ENCODE measurements around the gene DLG2.

DLG2 gene

GRCh38 chr11:84524422-84525051, 1102.6 kb downstream of the DLG2 start:
- TF ChIP-seq EGR1 (IDR thresholded peaks at IDR 0.05) = no peak
- TF ChIP-seq CEBPB (IDR thresholded peaks at IDR 0.05) = no peak
- no peak for TF ChIP-seq FOXM1 (IDR thresholded peaks at IDR 0.05; ENCODE audit: borderline replicate concordance, low read depth)
- TF ChIP-seq RAD21 (IDR thresholded peaks at IDR 0.05; ENCODE audit: low read depth) = no peak
- TF ChIP-seq NFIC (IDR thresholded peaks at IDR 0.05) = no peak
- TF ChIP-seq REST (IDR thresholded peaks at IDR 0.05; ENCODE audit: low read depth) = no peak
- TF ChIP-seq YY1 (IDR thresholded peaks at IDR 0.05; ENCODE audit: low read depth) = no peak

- no peak for TF ChIP-seq YY1 (IDR thresholded peaks at IDR 0.05; ENCODE audit: low read depth)
- TF ChIP-seq EP300 (IDR thresholded peaks at IDR 0.05; ENCODE audit: borderline replicate concordance) = no peak
- no peak for TF ChIP-seq REST (IDR thresholded peaks at IDR 0.05; ENCODE audit: low read depth)
- no peak for TF ChIP-seq NFIC (IDR thresholded peaks at IDR 0.05)
- TF ChIP-seq EGR1 (IDR thresholded peaks at IDR 0.05) = no peak
- TF ChIP-seq ZBTB7A (IDR thresholded peaks at IDR 0.05; ENCODE audit: low read depth) = no peak
- no peak for TF ChIP-seq TAF1 (IDR thresholded peaks at IDR 0.05; ENCODE audit: low read depth)
- TF ChIP-seq FOXM1 (IDR thresholded peaks at IDR 0.05; ENCODE audit: borderline replicate concordance, low read depth) = no peak
These were observed 1104.8 kb downstream of the DLG2 start for GRCh38 chr11:84522331-84522730.

- TF ChIP-seq FOXM1 (IDR thresholded peaks at IDR 0.05; ENCODE audit: borderline replicate concordance, low read depth) = no peak
These were observed 1108.4 kb downstream of the DLG2 start for GRCh38 chr11:84518631-84519183.

- TF ChIP-seq ZBTB7A (IDR thresholded peaks at IDR 0.05; ENCODE audit: low read depth) (no peak), YY1 (IDR thresholded peaks at IDR 0.05; ENCODE audit: low read depth) (no peak), TAF1 (IDR thresholded peaks at IDR 0.05; ENCODE audit: low read depth) (no peak), MAX (IDR thresholded peaks at IDR 0.05) (no peak), NFIC (IDR thresholded peaks at IDR 0.05) (no peak), EP300 (IDR thresholded peaks at IDR 0.05; ENCODE audit: borderline replicate concordance) (no peak), REST (IDR thresholded peaks at IDR 0.05; ENCODE audit: low read depth) (no peak), USF1 (IDR thresholded peaks at IDR 0.05) (no peak), FOXM1 (IDR thresholded peaks at IDR 0.05; ENCODE audit: borderline replicate concordance, low read depth) (no peak), CEBPB (IDR thresholded peaks at IDR 0.05) (no peak), TEAD4 (IDR thresholded peaks at IDR 0.05) (no peak)
These were observed 1112.7 kb downstream of the DLG2 start for GRCh38 chr11:84514436-84514835.

- TF ChIP-seq USF1 (IDR thresholded peaks at IDR 0.05) (no peak), YY1 (IDR thresholded peaks at IDR 0.05; ENCODE audit: low read depth) (no peak), NFIC (IDR thresholded peaks at IDR 0.05) (no peak), REST (IDR thresholded peaks at IDR 0.05; ENCODE audit: low read depth) (no peak), TAF1 (IDR thresholded peaks at IDR 0.05; ENCODE audit: low read depth) (no peak), EGR1 (IDR thresholded peaks at IDR 0.05) (no peak), ZBTB7A (IDR thresholded peaks at IDR 0.05; ENCODE audit: low read depth) (no peak), CEBPB (IDR thresholded peaks at IDR 0.05) (no peak)
These were observed 1123.6 kb downstream of the DLG2 start for GRCh38 chr11:84503503-84503902.
